Hematopoietic multipotent progenitor cell treated with erythropoietin and hydrocortisone succinate and interleukin-3 and kit ligand, for 17 days (in vitro differentiated cells): ENCODE data around the gene MICALL2.

ENCODE experiments used
- DNase-seq: peaks from one replicate; pipeline ENCODE4 v3.0.0-alpha.2; 2015; ENCODE audit warnings: low spot score

The MICALL2 gene

DNA sequence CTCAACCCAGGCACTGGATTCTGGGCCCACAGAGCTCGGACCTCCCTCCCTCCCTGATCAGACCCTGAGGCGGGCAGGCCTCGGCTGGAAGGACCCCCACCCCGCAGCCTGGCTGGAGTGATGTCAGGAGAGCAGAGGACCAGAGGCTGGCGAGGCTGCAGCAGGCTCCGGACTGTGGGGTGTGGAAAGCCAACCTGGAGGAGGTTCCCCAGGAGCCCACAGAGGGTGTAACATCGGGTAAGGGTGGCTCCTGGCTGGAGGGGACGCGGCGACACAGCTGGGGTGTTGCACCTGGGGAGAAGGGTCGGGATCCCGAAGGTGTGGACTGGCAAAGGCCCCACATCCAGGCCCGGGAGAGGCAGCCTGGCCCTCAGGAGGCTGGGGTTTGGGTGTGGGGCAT, 8.9 kb upstream of the MICALL2 start:
- no peak for DNase-seq

DNA sequence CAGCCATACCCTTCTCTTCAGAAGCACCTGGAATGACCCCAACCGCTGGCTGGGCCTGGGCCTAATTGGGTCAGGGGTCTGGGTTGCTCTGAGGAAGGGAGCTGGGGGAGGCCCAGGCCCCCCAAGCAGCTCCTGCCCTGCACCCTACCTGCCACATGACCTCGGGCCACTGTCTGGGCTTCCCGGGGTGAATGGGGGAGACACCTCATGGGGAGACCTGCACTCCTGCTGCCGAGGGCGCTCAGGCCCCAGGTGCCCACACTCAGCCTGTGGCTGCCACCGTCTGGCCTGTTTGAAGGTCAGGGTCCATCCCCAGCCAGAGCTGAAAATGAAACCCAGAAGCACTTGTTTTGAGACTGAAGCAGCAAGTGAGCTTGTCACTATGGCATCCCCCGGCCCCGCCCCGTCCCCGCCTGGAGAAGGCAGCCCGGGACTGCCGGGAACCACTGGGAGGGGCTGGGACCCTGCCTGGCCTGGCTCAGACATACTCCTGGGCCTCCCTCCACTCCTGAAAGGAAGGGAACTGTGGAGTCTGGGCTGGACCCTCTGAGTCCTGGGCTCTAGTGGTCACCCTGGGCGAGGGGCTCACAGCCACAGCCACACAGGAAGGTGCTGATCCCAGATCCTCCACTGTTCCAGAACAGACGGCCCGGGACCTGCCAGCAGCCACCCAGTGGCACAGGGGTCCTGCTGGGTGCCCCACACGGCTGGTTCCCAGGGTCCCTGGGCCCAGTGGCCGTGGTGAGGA, 7.4 kb upstream of the MICALL2 start:
- no peak for DNase-seq

DNA sequence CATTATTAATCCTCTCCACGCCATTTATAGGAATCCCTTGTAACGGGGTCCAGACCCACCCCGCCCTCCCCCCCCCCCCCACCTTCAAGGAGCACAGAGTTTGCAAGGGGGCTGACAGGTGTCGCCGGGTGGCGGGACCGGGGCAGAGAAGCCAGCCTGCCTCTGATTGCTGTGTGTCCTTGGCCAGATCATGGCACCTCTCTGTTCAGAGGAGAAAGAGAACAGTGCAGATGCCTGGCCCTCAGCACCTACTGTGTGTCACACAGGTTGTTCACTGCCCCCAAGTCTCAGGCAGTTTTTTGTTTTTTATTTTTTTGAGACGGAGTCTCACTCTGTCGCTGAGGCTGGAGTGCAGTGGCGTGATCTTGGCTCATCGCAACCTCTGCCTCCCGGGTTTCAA, 5.4 kb upstream of the MICALL2 start:
- no peak for DNase-seq

DNA sequence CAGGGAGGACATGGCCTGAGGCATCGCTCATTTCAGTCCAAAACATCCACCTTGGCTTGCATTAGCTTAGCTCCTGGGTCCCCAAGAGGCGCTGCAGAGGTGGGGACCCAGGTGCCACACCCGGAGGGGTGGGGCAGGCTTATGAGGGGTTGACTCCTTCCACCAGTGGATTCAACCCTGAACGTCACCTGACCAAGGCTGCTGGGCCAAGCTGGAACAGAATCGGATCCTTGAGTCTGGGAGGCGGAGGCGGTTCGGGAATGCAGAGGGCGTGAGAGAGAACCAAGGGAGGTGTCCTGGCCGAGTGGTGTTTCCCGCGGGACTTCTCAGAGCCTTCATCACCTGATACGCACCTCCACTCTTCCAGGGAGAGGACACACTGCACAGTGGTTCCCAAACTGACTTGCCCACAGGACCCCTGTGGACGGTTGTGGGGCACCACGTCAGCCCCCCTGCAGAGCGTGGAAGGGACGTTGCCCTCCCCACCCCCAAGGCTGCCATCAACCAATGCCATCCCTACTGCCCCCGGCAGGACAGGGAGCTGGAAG, 4.5 kb upstream of the MICALL2 start:
- DNase-seq = peak; percentile 57

DNA sequence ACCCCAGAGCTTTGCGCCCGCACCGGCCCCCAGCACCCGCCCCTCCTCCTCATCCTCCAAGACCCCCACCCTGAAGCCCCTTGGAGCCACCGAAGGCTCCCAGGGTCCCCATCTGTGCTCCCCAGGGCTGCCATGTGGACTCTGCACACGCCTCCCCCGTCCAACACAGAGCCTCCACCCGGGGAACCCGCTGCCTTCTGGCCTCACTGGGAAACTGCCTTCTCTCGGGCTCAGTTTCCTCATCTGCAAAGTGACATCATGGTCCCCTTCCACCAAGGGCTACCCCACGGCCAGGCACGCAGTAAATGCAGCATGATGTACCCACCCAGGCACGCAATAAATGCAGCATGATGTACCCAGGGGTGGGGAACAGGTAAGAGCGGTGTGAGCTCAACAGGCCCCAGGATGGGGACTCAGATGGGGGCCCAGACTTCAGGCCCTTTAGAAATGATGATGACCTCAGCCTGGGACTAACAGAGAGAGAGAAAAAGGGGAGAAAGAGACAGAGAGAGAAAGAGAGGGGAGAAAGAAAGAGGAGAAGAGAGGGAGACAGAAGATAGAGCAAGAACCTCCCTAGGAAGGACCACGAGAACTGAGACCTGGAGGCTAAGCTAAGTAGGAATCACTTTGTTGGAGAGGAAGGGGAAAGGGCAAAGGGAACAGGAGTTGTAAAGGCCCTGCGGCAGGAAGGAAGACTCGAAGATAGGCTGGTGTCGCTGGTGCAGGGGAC, 2.5 kb upstream of the MICALL2 start:
- no peak for DNase-seq

DNA sequence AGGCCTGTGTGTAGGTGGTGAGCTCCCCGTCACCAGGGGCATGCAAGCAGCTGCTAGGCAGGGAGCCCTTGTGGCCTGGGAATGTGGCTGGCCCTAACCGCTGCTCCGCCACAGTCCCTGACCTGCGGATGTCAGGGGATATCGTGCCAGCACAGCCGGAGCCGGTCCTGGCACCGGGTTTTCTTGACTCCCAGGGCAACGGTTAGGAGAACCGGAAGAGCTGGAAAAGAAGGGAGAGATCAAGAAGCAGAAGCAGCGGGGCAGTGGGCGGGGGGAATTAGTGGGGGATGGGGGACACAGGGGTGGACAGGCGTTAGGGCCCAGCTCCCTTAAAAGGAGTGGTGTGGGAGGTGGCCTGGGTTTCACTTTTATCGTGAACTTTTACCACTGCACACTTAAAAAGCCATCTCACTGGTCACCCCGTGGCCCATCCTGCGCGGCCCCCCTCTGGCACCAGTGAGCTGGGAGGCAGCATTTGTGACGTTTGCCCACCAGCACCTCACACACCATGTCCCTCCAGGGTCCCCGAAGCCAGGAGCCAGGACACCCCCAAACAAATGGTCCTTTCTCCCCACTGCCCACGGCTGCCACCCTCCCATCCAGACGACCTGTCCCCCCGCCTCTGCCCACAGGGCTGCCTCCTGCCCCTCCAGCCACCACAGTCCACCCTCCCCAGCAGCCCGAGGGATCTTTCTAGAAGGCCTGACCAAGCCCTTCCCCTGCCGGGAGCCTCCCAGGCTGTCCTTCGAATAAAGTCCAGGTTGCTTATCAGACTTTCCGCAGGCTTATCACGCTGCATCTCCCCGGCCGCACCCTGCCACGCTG, 1.8 kb upstream of the MICALL2 start:
- DNase-seq = peak; percentile 75

DNA sequence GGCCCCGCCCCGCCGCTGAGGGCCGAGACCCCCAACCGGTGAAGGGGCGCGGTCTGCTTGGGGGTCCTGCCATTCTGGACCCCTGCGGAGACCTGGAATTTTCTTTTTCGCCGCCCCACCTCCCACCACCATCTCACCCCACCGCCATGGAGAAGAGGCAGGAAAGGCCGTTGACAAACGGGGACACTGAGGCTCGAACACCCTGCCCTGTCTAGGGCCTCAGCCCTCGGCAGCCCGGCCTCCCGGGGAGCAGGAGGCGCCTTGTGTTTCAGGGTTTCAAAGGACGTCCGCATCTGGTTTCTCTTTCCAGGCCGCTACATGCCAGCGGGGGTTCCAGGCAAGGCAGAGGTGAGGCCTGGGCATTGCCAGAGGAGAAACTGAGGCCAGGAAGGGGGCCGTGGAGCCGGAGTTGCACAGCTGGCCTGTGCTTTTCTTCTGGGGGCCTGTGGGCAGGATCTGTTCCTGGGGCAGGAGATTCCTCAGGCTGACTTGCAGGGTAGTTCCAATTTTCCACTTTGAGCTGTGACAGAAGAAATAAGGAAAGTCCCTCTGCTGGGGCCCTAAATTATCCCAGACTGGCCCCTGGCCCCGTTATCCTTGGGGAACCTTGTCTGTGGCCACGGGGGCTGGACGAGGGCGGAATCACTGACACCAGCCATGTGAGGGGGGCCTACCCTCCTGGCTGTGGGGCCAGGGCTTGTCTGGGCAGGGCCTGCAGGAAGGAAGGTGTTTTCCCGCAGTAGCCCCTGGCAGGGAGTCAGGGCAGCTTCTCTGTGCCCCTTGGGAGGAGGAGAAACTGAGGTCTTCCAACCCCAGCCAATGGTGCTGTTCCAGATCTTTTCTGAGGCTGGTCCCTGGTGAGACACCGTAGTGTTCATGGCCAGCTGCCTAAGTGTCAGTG, 900 bp upstream of the MICALL2 start:
- DNase-seq = no peak

DNA sequence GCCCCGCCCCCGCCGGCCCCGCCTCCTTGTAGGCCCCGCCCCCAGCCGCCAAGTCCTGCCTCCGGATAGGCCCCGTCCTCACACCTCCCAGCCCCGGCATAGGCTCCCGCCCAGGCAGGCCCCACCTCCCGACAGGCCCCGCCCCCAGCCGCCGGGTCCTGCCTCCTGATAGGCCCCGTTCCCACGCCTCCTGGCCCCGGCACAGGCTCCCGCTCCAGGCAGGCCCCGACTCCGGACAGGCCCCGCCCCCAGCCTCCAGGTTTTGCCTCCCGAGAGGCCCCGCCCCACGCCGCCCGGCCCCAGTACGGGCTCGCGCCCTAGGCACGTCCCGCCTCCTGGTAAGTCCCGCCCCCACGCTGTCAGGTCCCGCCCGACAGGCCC, 232 bp upstream of the MICALL2 start:
- peak; percentile 99 for DNase-seq

DNA sequence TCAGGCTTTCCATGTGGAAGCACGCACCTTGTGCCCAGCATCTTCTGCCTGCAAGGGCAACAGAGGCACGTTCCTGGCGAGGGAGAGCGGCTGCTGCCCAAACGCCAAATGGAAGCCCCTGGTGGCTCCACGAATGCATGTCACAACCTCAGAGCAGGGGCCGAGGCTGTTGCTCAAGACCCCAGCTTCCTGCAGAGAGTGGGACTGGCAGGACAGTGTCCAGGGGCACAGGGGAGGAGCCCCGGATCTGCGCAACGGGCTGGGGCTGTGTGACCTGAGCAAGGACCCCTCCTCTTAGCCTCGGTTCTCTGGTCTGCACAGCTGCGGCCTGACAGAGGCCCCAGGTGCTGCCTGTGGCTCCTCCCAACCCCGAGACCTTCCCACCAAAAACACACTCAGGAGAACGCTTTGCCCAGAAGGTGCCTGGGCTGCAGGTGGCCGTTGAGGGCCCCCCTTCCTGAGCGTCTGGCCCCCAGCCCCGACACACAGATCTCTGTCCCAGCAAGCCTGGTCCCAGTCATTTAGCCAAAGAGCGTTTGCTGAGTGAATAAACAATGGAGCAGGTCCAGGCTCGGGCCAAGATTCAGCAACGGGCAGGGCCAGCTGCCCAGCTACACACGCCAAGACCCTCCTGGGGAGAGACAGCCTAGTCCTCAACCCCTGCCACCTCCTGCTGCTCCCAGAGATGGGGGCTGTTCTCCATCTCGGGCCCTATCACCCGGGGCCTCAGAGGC, 1.2 kb downstream of the MICALL2 start:
- DNase-seq = peak; percentile 50

DNA sequence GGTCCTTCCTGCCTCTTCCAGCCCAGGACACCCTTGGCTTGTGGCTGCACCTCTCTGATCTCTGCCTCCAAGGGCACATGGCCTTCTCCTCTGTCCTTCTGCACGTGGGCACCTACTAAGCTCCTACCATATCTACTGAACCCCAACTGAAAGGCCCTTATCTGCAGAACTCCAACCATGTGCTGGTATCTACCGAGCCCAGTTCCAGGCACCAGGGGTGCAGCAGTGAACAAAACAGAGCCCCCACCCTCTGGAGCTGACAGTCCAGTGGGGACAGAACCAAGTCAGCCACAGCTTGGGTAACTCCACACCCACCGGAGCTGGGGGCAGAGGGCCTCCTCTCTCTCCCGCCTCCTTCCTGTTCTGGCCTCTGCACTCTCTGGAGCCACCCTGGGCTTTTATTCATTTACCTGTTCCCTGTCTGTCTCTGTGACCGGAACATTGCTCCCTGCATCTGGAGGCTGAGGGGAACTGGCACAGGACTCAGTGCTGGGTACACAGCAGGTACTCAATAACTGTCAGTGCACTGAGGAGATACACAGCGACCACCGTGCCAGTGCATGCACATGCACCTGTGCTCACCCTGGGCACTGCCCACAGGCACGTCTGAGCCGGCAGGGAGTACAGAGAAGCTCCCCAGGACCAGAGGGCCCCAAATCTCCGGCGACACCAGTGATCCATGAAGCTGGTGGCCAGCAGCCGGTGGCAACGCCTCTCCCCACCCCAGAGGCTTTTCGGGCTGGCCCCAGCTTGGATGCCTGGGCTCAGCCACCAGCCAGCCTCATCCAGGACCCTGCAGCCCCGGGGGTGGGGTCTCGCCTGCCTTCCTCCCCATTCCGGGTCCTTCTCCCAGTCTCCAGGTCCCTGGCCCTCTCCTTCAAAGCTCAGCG, 2.0 kb downstream of the MICALL2 start:
- DNase-seq = peak; percentile 74

DNA sequence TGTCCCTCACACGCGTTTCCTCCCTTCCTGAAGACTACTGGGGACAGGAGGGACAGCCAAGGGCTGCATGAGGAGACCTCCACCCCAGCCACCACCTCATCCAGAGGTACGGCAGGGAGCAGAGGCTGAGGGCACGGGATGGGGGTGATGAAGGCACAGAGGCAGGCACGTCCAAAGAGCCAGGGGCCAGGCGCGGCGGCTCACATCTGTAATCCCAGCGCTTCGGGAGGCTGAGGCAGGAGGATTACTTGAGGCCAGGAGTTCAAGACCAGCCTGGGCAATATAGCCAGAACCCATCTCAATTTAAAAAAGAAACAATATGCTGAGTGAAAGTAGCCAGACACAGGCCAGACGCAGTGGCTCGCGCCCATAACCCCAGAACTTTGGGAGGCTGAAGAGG, 3.3 kb downstream of the MICALL2 start:
- DNase-seq = no peak

DNA sequence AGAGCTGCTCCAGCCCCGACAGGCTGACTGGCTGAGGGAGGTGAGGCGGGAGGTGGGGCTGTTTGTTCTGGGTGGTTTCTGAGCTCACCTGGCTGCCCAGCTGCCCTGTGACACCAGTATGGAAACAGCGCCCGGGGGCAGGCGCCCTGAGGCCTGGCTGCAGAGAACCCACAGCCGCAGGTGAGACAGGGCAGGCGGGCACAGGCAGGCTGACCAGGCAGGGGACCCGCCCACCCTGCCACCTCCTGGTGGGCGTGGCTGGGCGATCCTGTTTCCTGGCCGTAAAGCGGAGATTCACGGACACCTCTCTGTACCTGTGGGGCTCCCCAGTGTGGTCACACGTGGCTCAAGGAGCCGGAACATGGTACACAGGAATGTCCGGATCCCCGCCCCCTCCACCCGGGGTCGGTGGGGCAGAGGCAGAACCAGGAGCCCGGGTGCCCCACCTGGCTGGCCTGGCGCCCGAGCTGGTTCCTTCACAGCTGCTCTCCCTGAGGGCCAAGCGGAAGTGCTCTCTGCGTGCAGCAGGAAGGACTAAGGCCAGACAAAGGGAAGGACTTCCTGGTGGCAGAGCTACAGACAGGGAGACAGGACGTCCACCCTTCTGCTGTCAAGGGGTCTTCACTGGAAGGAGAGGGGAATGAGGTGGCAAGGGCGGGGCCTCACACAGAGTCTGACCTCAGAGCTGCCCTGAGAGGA, 3.9 kb downstream of the MICALL2 start:
- DNase-seq = peak; percentile 25

DNA sequence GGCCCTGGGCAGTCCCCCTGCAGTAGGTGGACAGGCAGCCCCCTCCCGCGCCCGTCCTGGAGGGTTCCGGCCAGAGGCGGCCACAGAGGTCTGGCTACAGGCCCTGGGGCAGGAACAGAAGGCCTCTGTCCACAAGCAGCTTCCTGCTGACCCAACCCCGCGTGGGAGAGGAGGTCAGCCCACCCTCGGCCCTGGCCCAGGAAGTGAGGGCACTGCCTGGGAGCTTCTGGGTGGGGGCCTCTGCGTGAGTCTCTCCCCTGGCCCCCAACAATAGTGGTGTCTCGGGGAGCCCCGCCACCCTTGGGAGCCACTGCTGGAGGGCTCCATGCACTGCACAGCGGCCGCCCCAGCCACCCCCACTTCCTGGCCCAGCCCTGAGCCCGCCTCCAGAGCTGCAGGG, 4.7 kb downstream of the MICALL2 start:
- no peak for DNase-seq

DNA sequence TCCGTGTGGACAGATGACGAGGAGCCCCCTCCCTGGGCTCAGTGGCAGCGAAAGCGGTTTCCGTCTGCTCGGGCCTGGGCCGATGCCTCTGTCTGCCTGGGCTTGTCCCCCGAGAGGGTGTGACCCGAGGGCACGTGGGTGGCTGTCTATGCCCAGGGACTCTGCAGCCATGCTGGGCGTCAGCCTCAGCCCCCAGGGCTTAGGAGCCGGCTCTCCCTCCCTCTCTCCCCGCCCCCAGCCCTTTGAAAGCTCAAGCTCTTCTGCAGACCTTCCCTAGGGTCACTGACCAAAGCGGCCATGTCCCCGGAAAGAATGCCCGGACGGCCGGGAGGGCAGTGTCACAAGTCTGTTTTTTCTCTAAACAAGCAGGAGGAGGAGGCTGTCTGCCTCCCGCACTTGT, 7.1 kb downstream of the MICALL2 start:
- DNase-seq = no peak

DNA sequence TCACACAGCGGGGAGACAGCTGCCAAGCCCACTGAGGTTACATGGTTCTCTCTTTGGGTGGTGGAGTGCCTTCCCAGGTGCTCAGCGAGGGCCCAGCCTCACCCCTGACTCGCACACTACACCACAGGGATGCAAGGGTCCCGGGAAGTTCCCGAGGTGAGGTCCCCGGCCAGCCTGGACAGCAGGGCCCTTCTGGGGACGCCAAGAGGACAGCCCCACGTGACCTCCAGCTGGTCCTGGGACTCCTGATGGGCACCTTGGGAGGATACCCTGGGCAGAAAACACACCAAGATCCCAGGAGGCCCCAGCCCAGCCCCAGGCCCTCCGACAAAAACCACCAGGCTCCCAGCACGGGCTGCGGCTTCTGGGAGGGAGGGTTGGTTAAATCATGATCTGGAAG, 8.3 kb downstream of the MICALL2 start:
- DNase-seq = no peak

DNA sequence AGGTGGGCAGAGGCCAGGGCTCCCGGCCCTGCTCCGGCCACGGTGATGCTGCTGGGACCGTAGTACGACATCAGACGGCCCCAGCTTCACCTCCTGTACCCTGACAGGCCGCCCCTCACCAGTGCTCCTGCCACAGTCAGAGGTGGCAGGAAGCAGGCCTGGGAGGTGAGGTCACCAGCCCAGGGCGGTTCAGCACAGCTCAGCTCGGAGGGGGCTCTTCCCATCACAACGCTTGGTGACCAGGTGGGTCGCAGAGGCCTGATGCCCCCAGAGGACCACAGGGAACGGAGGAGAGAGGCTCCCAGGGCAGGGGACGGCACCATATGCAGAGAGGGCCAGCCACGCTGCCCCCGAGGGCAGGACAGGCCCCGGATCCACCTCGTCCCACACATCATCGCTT, 8.8 kb downstream of the MICALL2 start:
- DNase-seq = no peak

DNA sequence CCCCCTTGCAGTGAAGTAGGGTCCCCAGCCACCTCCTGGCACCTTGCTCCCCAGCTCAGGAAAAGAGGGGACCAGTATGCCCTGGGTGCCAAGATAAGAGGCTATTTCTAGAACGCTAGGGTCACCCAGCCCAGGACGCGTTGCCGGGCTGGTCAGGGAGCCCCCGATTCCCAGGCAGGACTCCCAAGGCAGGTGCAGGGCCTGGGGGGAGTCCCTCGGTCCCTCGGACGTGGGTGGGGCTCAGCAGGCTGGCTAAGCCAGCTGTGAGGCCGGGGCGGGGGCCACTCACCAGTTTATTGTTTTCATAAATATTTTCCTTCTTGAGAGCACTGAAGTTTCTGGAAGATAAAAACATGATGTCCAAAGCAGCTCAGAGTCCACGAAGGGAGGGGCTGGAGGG, 9.3 kb downstream of the MICALL2 start:
- DNase-seq = no peak

DNA sequence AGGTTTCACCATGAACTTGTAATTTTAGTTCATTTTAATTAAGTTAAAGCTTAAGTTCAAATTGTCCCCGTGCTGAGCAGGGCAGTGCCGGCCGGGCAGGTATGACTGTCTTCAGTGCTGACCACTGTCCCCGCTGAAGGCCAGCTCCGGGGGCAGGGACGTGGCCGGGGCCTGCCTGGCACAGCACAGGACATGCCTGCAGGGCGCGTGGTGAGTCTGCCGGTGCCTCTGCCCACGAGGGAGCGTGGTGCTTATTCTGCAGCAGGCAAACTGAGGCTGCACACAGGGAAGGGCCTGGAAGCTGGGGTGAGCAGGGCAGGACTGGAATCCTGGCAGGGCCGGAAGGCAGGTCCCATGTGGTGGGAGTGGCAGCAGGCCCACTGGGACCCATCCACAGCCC, 9.8 kb downstream of the MICALL2 start:
- DNase-seq = no peak

DNA sequence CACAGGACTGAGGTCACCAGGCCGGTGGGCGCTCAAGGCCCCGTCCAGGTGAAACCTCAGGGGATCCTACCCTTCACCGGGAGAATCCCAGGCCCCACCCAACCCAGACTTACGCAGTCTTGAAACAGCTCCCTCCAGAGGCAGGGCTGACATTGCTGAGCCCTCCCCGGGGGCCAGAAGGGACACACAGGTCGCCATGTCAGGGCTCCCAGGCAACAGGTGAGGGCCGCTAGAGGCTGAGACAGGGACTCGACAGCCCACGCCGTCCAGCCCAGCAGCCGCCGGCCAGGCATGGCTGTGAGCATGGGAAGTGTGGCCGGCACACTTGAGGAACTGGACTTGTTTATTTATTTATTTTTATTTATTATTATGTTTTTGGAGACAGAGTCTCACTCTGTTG, 10.3 kb downstream of the MICALL2 start:
- DNase-seq = no peak
